ENCODE data around the gene PMVK.

Gene PMVK

DNA sequence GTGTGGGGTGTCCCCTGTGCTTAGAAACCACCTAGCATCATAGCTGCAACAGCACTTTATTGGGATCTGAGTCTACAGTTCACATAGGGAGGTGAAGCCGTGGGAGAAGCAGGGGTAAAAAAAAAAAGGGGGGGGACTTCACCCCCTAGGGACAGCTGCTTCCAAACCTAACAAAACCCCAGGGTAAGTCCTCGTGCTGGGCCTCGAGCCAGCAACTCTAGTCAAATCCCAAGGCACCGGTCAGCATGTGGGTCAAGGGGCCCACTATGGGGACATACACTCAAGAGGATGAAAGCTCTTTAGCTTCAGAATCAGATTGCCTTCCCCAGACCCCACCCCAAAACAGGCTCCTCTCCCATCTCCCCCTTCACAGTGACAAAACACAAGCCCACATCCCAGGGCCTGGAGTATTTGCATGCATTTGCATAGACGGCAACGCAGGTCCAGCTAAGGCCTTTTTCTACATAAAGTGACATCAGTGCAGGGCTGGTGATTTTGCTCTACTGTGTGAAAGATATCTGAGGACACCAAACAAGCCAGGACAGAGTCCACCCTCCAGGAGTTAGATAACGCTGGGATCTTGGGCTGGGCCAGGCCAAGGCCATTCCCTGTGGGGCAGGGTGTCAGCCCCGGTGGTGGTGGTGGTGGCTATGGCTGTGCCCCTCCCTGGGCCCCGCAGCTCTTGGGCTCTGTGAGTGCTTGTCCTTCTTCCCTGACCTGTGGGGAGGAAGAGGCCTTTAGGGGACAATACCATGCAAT, 8.1 kb upstream of the PMVK start:
- Histone ChIP-seq H3K36me3 (peaks cover 6 to 45% (median 28%) of the 10 kb centered on the region in 3 donors), H3K4me1 (peaks cover 0 to 38% (median 15%) of the 10 kb centered on the region in 4 donors), H3K4me3 (no peak overlapping the region), H3K27ac (peak overlapping the region; percentile 41 to 56), H3K9me3 (no peaks in the 10 kb centered on the region), H3K27me3 (no peaks in the 10 kb centered on the region)
- intact Hi-C loops (cut with DNase I; ENCODE audit: low total_unique reads), result no loop called here
- no peak for DNase-seq
- no peak for TF ChIP-seq CTCF (IDR thresholded peaks at IDR 0.05)

- peak; percentile 52 to 59 for TF ChIP-seq CTCF (IDR thresholded peaks at IDR 0.05)
- Histone ChIP-seq H3K4me3 (no peak overlapping the region), H3K9me3 (no peaks in the 10 kb centered on the region), H3K27ac (peak overlapping the region; percentile 24 to 56), H3K4me1 (peaks cover 0 to 38% (median 15%) of the 10 kb centered on the region in 4 donors), H3K36me3 (peaks cover 6 to 40% (median 28%) of the 10 kb centered on the region in 3 donors), H3K27me3 (no peaks in the 10 kb centered on the region)
- DNase-seq, result no peak
- intact Hi-C loops (cut with DNase I; ENCODE audit: low total_unique reads), result no loop called here
These were observed 7.3 kb upstream of the PMVK start for GRCh38 chr1:154943649-154944400.

- H3K4me3 ChIP-seq, result no peak overlapping the region
- H3K9me3 ChIP-seq, result no peaks in the 10 kb centered on the region
- peaks cover 0 to 51% (median 26%) of the 10 kb centered on the region in 4 donors for H3K4me1 ChIP-seq
- intact Hi-C loops (cut with DNase I; ENCODE audit: low total_unique reads), result no loop called here
- H3K27me3 ChIP-seq, result no peaks in the 10 kb centered on the region
- TF ChIP-seq CTCF (IDR thresholded peaks at IDR 0.05), result no peak
- DNase-seq, result no peak
- H3K36me3 ChIP-seq, result peaks cover 0 to 20% (median 10%) of the 10 kb centered on the region in 3 donors
- peak overlapping the region; percentile 10 to 24 for H3K27ac ChIP-seq
These were observed 5.0 kb upstream of the PMVK start for GRCh38 chr1:154941333-154942013.

- H3K4me3 ChIP-seq, result no peak overlapping the region
- H3K27ac ChIP-seq, result peak overlapping the region in 1 of 2 donors; percentile 94
- DNase-seq, result no peak
- H3K36me3 ChIP-seq, result peaks cover 0 to 13% (median 5%) of the 10 kb centered on the region in 3 donors
- H3K4me1 ChIP-seq, result peaks cover 0 to 55% (median 29%) of the 10 kb centered on the region in 4 donors
- no peak for TF ChIP-seq CTCF (IDR thresholded peaks at IDR 0.05)
- no peaks in the 10 kb centered on the region for H3K9me3 ChIP-seq
- no peaks in the 10 kb centered on the region for H3K27me3 ChIP-seq
- intact Hi-C loops (cut with DNase I; ENCODE audit: low total_unique reads), result no loop called here
These were observed 4.2 kb upstream of the PMVK start for GRCh38 chr1:154940651-154941194.

GRCh38 chr1:154940213-154940560, 3.7 kb upstream of the PMVK start:
- Histone ChIP-seq H3K27ac (peak overlapping the region; percentile 2 to 94), H3K4me3 (no peak overlapping the region), H3K9me3 (no peaks in the 10 kb centered on the region), H3K4me1 (peaks cover 0 to 60% (median 34%) of the 10 kb centered on the region in 4 donors), H3K27me3 (no peaks in the 10 kb centered on the region), H3K36me3 (peaks cover 0 to 7% (median 5%) of the 10 kb centered on the region in 3 donors)
- no peak for DNase-seq
- TF ChIP-seq CTCF (IDR thresholded peaks at IDR 0.05), result no peak
- intact Hi-C loops (cut with DNase I; ENCODE audit: low total_unique reads), result no loop called here

Data from tibial artery (tissue), 4 donors.